HEK293T (cell line): ENCODE measurements around the gene SPATA4.

ENCODE experiments used
- CTCF ChIA-PET: fragments of 350-600 bp; formaldehyde crosslinking; extraction: SDS; loops from one replicate; lab custom pipeline; 2021; ENCODE audit warnings: antibody characterized with exemption, inconsistent platforms; lab: Yijun Ruan, JAX
- POLR2A ChIA-PET: fragments of 350-600 bp; formaldehyde crosslinking; extraction: SDS; loops from one replicate; lab custom pipeline; 2020; ENCODE audit warnings: antibody characterized with exemption, inconsistent platforms; lab: Yijun Ruan, JAX
- DNase-seq: peaks from one replicate; pipeline ENCODE4 v3.0.0; 2012; ENCODE audit warnings: mixed read lengths; ENCODE audit errors: extremely low spot score
- ARNT ChIP-seq: fragments of 450-650 bp; IDR thresholded peaks from 2 replicates; pipeline ENCODE4 v1.6.1; 2017; ENCODE audit warnings: mild to moderate bottlenecking
- BHLHE40 ChIP-seq: fragments of 450-650 bp; IDR thresholded peaks from 2 replicates; pipeline ENCODE4 v1.6.1; 2016; ENCODE audit warnings: mild to moderate bottlenecking, moderate library complexity, borderline replicate concordance
- CTBP1 ChIP-seq: fragments of 450-650 bp; IDR thresholded peaks from 2 replicates; pipeline ENCODE4 v1.6.1; 2016; ENCODE audit warnings: borderline replicate concordance
- ELF4 ChIP-seq: fragments of 450-650 bp; IDR thresholded peaks from 2 replicates; pipeline ENCODE4 v1.6.1; 2017; ENCODE audit warnings: antibody characterized with exemption
- FOXA1 ChIP-seq: fragments of 450-650 bp; IDR thresholded peaks from 2 replicates; pipeline ENCODE4 v1.6.1; 2016; ENCODE audit warnings: mild to moderate bottlenecking
- FOXK2 ChIP-seq: fragments of 450-650 bp; IDR thresholded peaks from 2 replicates; pipeline ENCODE4 v1.6.1; 2016; ENCODE audit warnings: mild to moderate bottlenecking
- FOXM1 ChIP-seq: fragments of 450-650 bp; IDR thresholded peaks from 2 replicates; pipeline ENCODE4 v1.6.1; 2017; ENCODE audit warnings: mild to moderate bottlenecking, borderline replicate concordance
- HDGF ChIP-seq: fragments of 450-650 bp; IDR thresholded peaks from 2 replicates; pipeline ENCODE4 v1.6.1; 2017; ENCODE audit warnings: antibody characterized with exemption, borderline replicate concordance
- L3MBTL2 ChIP-seq: fragments of 450-650 bp; conservative IDR thresholded peaks from 2 replicates; pipeline ENCODE4 v1.6.1; 2016; ENCODE audit warnings: mild to moderate bottlenecking
- LEF1 ChIP-seq: fragments of 450-650 bp; IDR thresholded peaks from 2 replicates; pipeline ENCODE4 v1.6.1; 2017; ENCODE audit warnings: mild to moderate bottlenecking, borderline replicate concordance
- NFRKB ChIP-seq: fragments of 450-650 bp; IDR thresholded peaks from 2 replicates; pipeline ENCODE4 v1.6.1; 2016; ENCODE audit warnings: mild to moderate bottlenecking, moderate library complexity
- SP1 ChIP-seq: fragments of 450-650 bp; IDR thresholded peaks from 2 replicates; pipeline ENCODE4 v1.6.1; 2017
- SUZ12 ChIP-seq: fragments of 450-650 bp; IDR thresholded peaks from 2 replicates; pipeline ENCODE4 v1.6.1; 2016; ENCODE audit warnings: mild to moderate bottlenecking
- TARDBP ChIP-seq: fragments of 450-650 bp; IDR thresholded peaks from 2 replicates; pipeline ENCODE4 v1.6.1; 2016
- ZNF384 ChIP-seq: fragments of 450-650 bp; IDR thresholded peaks from 2 replicates; pipeline ENCODE4 v1.6.1; 2016
- TF ChIP-seq, protein P1 (sequence below): fragments of 450-650 bp; IDR thresholded peaks from 2 replicates; pipeline ENCODE4 v1.6.1; 2016

The SPATA4 gene

DNA sequence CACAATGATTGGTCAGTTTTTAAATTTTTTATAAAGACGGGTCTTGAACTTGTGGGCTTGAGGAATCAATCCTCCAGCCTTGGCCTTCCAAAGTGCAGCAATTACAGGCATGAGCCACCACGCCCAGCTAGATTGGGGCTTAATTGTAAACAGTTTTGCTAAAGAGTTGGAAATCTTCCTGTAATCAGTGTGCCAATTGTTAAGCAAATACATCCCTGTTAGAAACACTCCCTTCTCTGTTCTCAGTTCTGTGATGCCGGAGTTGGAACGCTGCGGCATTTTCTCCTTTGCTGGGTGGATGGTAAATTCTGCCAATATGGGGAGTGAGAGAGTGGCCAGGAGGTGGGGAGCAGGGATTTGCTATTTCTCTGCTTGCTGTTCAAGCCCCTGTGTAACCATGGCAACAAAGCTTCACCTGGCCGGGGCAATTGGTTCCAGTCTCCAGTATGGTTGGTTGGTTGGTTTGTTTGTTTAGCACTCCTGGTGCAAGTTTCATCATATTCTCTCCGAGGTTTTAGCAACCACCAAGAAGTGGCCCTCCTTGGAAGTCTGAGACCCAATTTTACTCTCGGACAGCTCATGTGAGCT is 3.0 kb upstream of the SPATA4 start:
- CTCF ChIA-PET: no interaction called here
- POLR2A ChIA-PET: no interaction called here
- TF ChIP-seq HDGF (no peak), ELF4 (no peak), ZNF384 (no peak), TARDBP (no peak), SP1 (no peak), CTBP1 (no peak), FOXA1 (no peak)
- no peak for DNase-seq

DNA sequence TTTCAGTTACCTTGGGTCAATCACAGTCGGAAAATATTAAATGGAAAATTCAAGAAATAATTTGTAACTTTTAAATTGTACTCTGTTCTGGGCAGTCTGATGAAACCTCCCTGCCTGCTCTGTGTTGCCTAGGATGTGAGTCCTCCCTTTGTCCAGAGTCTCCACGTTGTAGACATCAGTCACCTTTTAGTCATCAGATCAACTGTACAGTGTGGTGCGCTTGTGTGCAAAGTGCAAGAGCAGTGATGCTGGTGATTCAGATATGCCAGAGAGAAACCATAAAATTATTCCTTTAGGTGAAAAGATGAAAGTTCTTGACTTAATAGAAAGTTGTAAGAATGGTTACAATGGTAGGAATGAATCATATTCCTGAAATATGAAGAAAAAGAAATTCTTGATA is 1.4 kb downstream of the SPATA4 start:
- DNase-seq: no peak

DNA sequence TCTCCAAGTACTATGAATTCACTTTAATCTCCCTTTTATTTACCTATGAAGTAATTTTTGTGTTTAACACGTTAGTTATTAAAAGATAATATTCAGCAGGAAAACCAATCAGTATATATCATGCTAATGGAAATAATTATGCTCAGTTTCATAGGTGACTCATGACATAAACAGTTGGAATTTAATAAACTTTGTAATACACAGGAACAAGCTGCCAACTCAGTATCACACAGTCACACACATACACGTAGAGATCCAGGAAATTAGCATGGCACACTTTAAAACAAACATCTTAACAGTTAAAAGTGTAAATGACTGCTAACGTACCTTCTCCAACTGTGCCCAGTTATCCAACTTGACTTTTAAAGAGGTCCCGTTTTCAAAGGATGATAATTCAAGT is 2.3 kb downstream of the SPATA4 start:
- TF ChIP-seq L3MBTL2: no peak
- CTCF ChIA-PET: no interaction called here
- POLR2A ChIA-PET: no interaction called here
- no peak for DNase-seq

More for the DNA sequence above, 1.4 kb downstream of the SPATA4 start:
- POLR2A ChIA-PET: no interaction called here
- TF ChIP-seq CTBP1 (no peak), L3MBTL2 (no peak), FOXK2 (no peak), ZNF384 (no peak), SP1 (no peak), FOXM1 (no peak), LEF1 (no peak), SUZ12 (no peak), ARNT (no peak), ELF4 (no peak), TARDBP (no peak), HDGF (no peak), BHLHE40 (no peak), FOXA1 (no peak), NFRKB (no peak)
- TF ChIP-seq, protein P1, sequence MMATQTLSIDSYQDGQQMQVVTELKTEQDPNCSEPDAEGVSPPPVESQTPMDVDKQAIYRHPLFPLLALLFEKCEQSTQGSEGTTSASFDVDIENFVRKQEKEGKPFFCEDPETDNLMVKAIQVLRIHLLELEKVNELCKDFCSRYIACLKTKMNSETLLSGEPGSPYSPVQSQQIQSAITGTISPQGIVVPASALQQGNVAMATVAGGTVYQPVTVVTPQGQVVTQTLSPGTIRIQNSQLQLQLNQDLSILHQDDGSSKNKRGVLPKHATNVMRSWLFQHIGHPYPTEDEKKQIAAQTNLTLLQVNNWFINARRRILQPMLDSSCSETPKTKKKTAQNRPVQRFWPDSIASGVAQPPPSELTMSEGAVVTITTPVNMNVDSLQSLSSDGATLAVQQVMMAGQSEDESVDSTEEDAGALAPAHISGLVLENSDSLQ: no peak
- CTCF ChIA-PET: interaction anchor here (0.7 kb wide), 1 partner anchor 83 kb away, joined by 5 read pairs; no protein-coding TSS in a partner anchor

DNA sequence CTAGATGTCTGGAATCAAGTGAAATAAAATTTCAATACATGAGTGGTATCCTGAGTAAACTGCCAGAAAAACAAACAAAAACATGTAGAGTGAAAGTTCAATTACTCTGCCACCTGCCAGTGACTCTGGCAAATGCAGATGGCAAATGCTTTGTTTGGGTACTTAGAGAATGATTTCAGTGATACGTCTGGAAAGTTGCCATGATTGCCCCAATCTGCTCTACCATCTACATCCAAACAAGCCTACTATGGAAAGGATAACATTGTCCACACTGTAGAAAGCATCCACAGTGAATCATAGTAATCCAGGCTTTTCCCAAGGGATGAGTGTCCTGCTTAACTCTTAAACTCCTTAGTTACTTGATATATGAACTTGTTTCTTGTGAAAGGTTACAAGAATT is 3.4 kb downstream of the SPATA4 start:
- no peak for DNase-seq
- no peak for TF ChIP-seq HDGF
- no peak for TF ChIP-seq ARNT
- no peak for TF ChIP-seq SUZ12
- TF ChIP-seq BHLHE40: no peak
- TF ChIP-seq, protein P1: no peak
- TF ChIP-seq CTBP1: no peak
- no peak for TF ChIP-seq L3MBTL2
- no peak for TF ChIP-seq ELF4
- TF ChIP-seq FOXA1: no peak
- ChIA-PET POLR2A (no interaction called here), CTCF (no interaction called here)

DNA sequence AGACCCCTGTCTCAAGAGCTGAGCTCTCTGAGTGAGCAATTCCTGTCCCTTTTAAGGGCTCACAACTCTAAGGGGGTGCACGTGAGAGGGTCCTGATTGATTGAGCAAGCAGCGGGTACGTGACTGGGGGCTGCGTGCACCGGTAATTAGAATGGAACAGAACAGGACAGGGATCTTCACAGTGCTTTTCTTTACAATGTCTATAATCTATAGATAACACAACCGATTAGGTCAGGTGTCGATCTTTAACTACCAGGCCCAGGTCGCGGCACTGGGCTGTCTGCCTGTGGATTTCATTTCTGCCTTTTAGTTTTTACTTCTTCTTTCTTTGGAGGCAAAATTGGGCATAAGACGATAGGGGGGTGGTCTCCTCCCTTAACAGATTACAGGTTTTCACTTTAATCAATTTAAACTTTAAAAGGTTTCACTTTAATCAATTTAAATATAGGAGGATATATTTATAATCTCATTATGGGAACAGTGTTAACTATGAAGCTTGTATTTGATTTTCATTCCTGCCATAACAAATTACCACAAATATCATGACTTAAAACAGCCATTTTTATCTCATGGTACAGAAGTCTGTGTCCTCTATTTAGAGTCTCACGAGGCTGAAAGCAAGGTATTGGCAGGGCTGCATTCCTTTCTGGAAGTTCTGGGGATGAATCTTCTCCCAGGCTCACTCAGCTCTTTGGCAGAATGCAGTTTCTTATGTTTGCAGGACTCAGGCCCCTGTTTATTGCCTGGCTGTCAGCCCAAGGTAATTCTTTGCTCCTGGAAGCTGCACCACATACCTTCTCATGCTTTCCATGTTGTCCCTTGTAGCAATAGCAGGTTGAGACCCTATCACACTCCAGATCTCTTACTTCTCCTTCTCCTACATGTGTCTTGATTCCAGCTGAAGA is 5.2 kb downstream of the SPATA4 start:
- ChIA-PET CTCF (no interaction called here), POLR2A (interaction anchor here (0.7 kb wide), 1 partner anchor 130 kb away, joined by 3 read pairs; no protein-coding TSS in a partner anchor)
- TF ChIP-seq NFRKB (no peak), BHLHE40 (no peak), ZNF384 (no peak), HDGF (no peak), SUZ12 (no peak), ELF4 (no peak)
- TF ChIP-seq, protein P1: no peak
- DNase-seq: no peak

DNA sequence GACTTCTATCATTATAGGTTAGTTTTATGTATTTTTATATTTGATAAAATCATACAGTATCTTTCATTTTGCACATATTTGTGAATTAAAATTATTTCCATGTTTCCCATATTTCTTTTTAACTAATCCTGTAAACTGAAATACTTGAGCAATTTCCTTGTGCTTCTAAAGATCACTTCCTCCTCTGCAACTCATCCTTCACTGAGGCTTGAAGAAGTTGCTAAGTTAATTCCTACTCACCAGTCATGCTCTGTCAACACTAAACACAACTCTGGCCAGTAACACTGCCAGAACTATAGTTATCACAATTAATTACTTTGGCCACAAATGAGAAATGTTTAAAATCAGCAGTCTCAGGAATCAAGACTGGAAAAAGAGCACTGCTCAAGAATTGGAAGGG is 6.7 kb downstream of the SPATA4 start:
- TF ChIP-seq ARNT: no peak
- TF ChIP-seq HDGF: no peak
- no peak for TF ChIP-seq ELF4
- TF ChIP-seq FOXM1: no peak
- TF ChIP-seq LEF1: no peak
- TF ChIP-seq BHLHE40: no peak
- no peak for TF ChIP-seq NFRKB
- no peak for TF ChIP-seq CTBP1
- no peak for TF ChIP-seq SUZ12
- TF ChIP-seq, protein P1: no peak
- TF ChIP-seq TARDBP: no peak
- TF ChIP-seq L3MBTL2: no peak
- no peak for TF ChIP-seq FOXA1
- no peak for TF ChIP-seq ZNF384
- no peak for TF ChIP-seq SP1
- POLR2A ChIA-PET: no interaction called here
- no peak for DNase-seq
- CTCF ChIA-PET: no interaction called here
